Retina (tissue), 1 donor: Measurements from ENCODE around the gene MRPL54.
"Not testable (repeated sequence)": the region's sequence is repeated elsewhere in the genome, so short reads cannot be mapped to it uniquely, and the experiment has no call there.

Experiments
- DNase-seq: peaks from one replicate; pipeline ENCODE4 v3.0.0-alpha.2; 2016

The MRPL54 gene

GRCh38 chr19:3743486-3743885, 19.0 kb upstream of the MRPL54 start:
- no peak for DNase-seq

- no peak for DNase-seq
Measured at GRCh38 chr19:3745363-3746045, 17.0 kb upstream of the MRPL54 start.

- no peak for DNase-seq
Measured at GRCh38 chr19:3746371-3747056, 16.0 kb upstream of the MRPL54 start.

- DNase-seq = no peak
Measured at GRCh38 chr19:3748965-3749364, 13.5 kb upstream of the MRPL54 start.

- no peak for DNase-seq
Measured at GRCh38 chr19:3750211-3750610, 12.3 kb upstream of the MRPL54 start.

- no peak for DNase-seq
Measured at GRCh38 chr19:3751236-3751635, 11.2 kb upstream of the MRPL54 start.

GRCh38 chr19:3752492-3752891, 10.0 kb upstream of the MRPL54 start:
- no peak for DNase-seq

GRCh38 chr19:3753631-3754410, 8.7 kb upstream of the MRPL54 start:
- DNase-seq = no peak

- not testable (repeated sequence) for DNase-seq
Measured at GRCh38 chr19:3757705-3758104, 4.8 kb upstream of the MRPL54 start.

- not testable (repeated sequence) for DNase-seq
Measured at GRCh38 chr19:3758297-3758696, 4.2 kb upstream of the MRPL54 start.

- no peak for DNase-seq
Measured at GRCh38 chr19:3759482-3760254, 2.8 kb upstream of the MRPL54 start.

- no peak for DNase-seq
Measured at GRCh38 chr19:3760871-3761361, 1.6 kb upstream of the MRPL54 start.

- peak; percentile 96 for DNase-seq
Measured at GRCh38 chr19:3761382-3762129, 926 bp upstream of the MRPL54 start, which contains the start of gene APBA3. TSS of gene APBA3 (minus strand) at chr19:3761692. CDS start at chr19:3760264, 1,428 bp downstream.

GRCh38 chr19:3762130-3762473, 380 bp upstream of the MRPL54 start:
- DNase-seq = no peak

GRCh38 chr19:3765121-3765520, 2.6 kb downstream of the MRPL54 start:
- DNase-seq = no peak

GRCh38 chr19:3765757-3766156, 3.3 kb downstream of the MRPL54 start:
- DNase-seq = not testable (repeated sequence)

- no peak for DNase-seq
Measured at GRCh38 chr19:3766520-3766919, 4.0 kb downstream of the MRPL54 start.

GRCh38 chr19:3767050-3767449, 4.6 kb downstream of the MRPL54 start:
- no peak for DNase-seq

GRCh38 chr19:3768015-3768747, 5.7 kb downstream of the MRPL54 start:
- no peak for DNase-seq

- no peak for DNase-seq
Measured at GRCh38 chr19:3768748-3769099, 6.2 kb downstream of the MRPL54 start.

- no peak for DNase-seq
Measured at GRCh38 chr19:3769494-3769893, 7.0 kb downstream of the MRPL54 start.
